Stimulated activated CD8-positive, alpha-beta memory T cell treated with anti-CD3 and anti-CD28 coated beads, Interleukin-15, amount 100 ng/mL, for 48 hours (primary cell): Measurements from ENCODE around the gene TXNDC16.
"Not testable (repeated sequence)": the region's sequence is repeated elsewhere in the genome, so short reads cannot be mapped to it uniquely, and the experiment has no call there.

Experiments
- DNase-seq, 2 donors: peaks; one replicate each; pipeline ENCODE4 v3.0.0-alpha.2; 2020; ENCODE audit warnings: low read depth in 2 of 2

TXNDC16 gene

GRCh38 chr14:52538623-52539022, 13.7 kb downstream of the TXNDC16 start:
- DNase-seq = no peak

GRCh38 chr14:52536269-52536668, 16.0 kb downstream of the TXNDC16 start:
- DNase-seq = no peak

GRCh38 chr14:52531481-52531880, 20.8 kb downstream of the TXNDC16 start:
- no peak for DNase-seq

GRCh38 chr14:52527052-52527451, 25.3 kb downstream of the TXNDC16 start:
- no peak for DNase-seq

- DNase-seq = no peak
These were observed 29.5 kb downstream of the TXNDC16 start for GRCh38 chr14:52522581-52523345.

- no peak for DNase-seq
These were observed 30.3 kb downstream of the TXNDC16 start for GRCh38 chr14:52522033-52522432.

- DNase-seq = no peak
These were observed 38.1 kb downstream of the TXNDC16 start for GRCh38 chr14:52514046-52514811.

GRCh38 chr14:52513249-52513648, 39.1 kb downstream of the TXNDC16 start:
- DNase-seq = no peak

GRCh38 chr14:52494444-52494843, 57.9 kb downstream of the TXNDC16 start:
- DNase-seq = no peak

- no peak for DNase-seq
These were observed 66.8 kb downstream of the TXNDC16 start for GRCh38 chr14:52485350-52485960.

GRCh38 chr14:52481864-52482263, 70.4 kb downstream of the TXNDC16 start:
- no peak for DNase-seq

- DNase-seq = no peak
These were observed 78.7 kb downstream of the TXNDC16 start for GRCh38 chr14:52473557-52473956.

GRCh38 chr14:52472728-52473127, 79.6 kb downstream of the TXNDC16 start:
- no peak for DNase-seq

- DNase-seq = not testable (repeated sequence)
These were observed 80.1 kb downstream of the TXNDC16 start for GRCh38 chr14:52472251-52472650.

GRCh38 chr14:52467515-52468266, 84.6 kb downstream of the TXNDC16 start:
- no peak for DNase-seq

GRCh38 chr14:52464175-52464574, 88.1 kb downstream of the TXNDC16 start:
- no peak for DNase-seq

- no peak for DNase-seq
These were observed 88.9 kb downstream of the TXNDC16 start for GRCh38 chr14:52463375-52463774.

GRCh38 chr14:52461721-52462120, 90.6 kb downstream of the TXNDC16 start:
- DNase-seq = no peak

- DNase-seq = no peak
These were observed 93.6 kb downstream of the TXNDC16 start for GRCh38 chr14:52458721-52459085.

- no peak for DNase-seq
These were observed 94.9 kb downstream of the TXNDC16 start for GRCh38 chr14:52457411-52457810.

- no peak for DNase-seq
These were observed 96.8 kb downstream of the TXNDC16 start for GRCh38 chr14:52455291-52456088.
